Measurements from ENCODE around the gene SPATA16.
"Not testable (repeated sequence)": the region's sequence is repeated elsewhere in the genome, so short reads cannot be mapped to it uniquely, and the experiment has no call there.

Gene SPATA16

GRCh38 chr3:172877011-172877410, 264.0 kb downstream of the SPATA16 start:
- no peak for DNase-seq (ENCODE audit: low spot score)

- no peak for DNase-seq (ENCODE audit: low spot score)
Measured at GRCh38 chr3:172876297-172876696, 264.7 kb downstream of the SPATA16 start.

GRCh38 chr3:172875039-172875438, 266.0 kb downstream of the SPATA16 start:
- no peak for DNase-seq (ENCODE audit: low spot score)

GRCh38 chr3:172869784-172870518, 271.1 kb downstream of the SPATA16 start:
- DNase-seq (ENCODE audit: low spot score) = no peak

- no peak for DNase-seq (ENCODE audit: low spot score)
Measured at GRCh38 chr3:172869368-172869771, 271.7 kb downstream of the SPATA16 start.

- no peak for DNase-seq (ENCODE audit: low spot score)
Measured at GRCh38 chr3:172868582-172869200, 272.3 kb downstream of the SPATA16 start.

- not testable (repeated sequence) for DNase-seq (ENCODE audit: low spot score)
Measured at GRCh38 chr3:172866726-172867350, 274.2 kb downstream of the SPATA16 start.

GRCh38 chr3:172859041-172859440, 282.0 kb downstream of the SPATA16 start:
- no peak for DNase-seq (ENCODE audit: low spot score)

- no peak for DNase-seq (ENCODE audit: low spot score)
Measured at GRCh38 chr3:172856795-172857742, 284.0 kb downstream of the SPATA16 start.

- DNase-seq (ENCODE audit: low spot score) = no peak
Measured at GRCh38 chr3:172855037-172855436, 286.0 kb downstream of the SPATA16 start.

- DNase-seq (ENCODE audit: low spot score) = no peak
Measured at GRCh38 chr3:172853921-172854666, 286.9 kb downstream of the SPATA16 start.

GRCh38 chr3:172853005-172853404, 288.0 kb downstream of the SPATA16 start:
- no peak for DNase-seq (ENCODE audit: low spot score)

- DNase-seq (ENCODE audit: low spot score) = no peak
Measured at GRCh38 chr3:172848910-172849309, 292.1 kb downstream of the SPATA16 start.

GRCh38 chr3:172847292-172847691, 293.7 kb downstream of the SPATA16 start:
- no peak for DNase-seq (ENCODE audit: low spot score)

- DNase-seq (ENCODE audit: low spot score) = no peak
Measured at GRCh38 chr3:172846706-172847105, 294.3 kb downstream of the SPATA16 start.

GRCh38 chr3:172846103-172846561, 294.9 kb downstream of the SPATA16 start:
- no peak for DNase-seq (ENCODE audit: low spot score)

GRCh38 chr3:172844428-172844827, 296.6 kb downstream of the SPATA16 start:
- DNase-seq (ENCODE audit: low spot score) = no peak

GRCh38 chr3:172840913-172841312, 300.1 kb downstream of the SPATA16 start:
- DNase-seq (ENCODE audit: low spot score) = no peak

GRCh38 chr3:172840463-172840862, 300.6 kb downstream of the SPATA16 start:
- no peak for DNase-seq (ENCODE audit: low spot score)

GRCh38 chr3:172839679-172840078, 301.4 kb downstream of the SPATA16 start:
- no peak for DNase-seq (ENCODE audit: low spot score)

Data from hematopoietic multipotent progenitor cell treated with erythropoietin and hydrocortisone succinate and interleukin-3 and kit ligand, for 15 days (in vitro differentiated cells).